ENCODE data around the gene BDKRB2.

BDKRB2 gene

GRCh38 chr14:96176275-96176674, 28.4 kb upstream of the BDKRB2 start:
- in situ Hi-C loops (cut with MboI; ENCODE audit: low sequenced_read_pairs): no loop called here

- in situ Hi-C loops (cut with MboI; ENCODE audit: low sequenced_read_pairs): no loop called here
These were observed 27.8 kb upstream of the BDKRB2 start for GRCh38 chr14:96176811-96177211.

- in situ Hi-C loops (cut with MboI; ENCODE audit: low sequenced_read_pairs): no loop called here
These were observed 26.8 kb upstream of the BDKRB2 start for GRCh38 chr14:96177766-96178375.

- in situ Hi-C loops (cut with MboI; ENCODE audit: low sequenced_read_pairs): no loop called here
These were observed 25.9 kb upstream of the BDKRB2 start for GRCh38 chr14:96178461-96179321.

- in situ Hi-C loops (cut with MboI; ENCODE audit: low sequenced_read_pairs): no loop called here
These were observed 24.4 kb upstream of the BDKRB2 start for GRCh38 chr14:96180043-96180874.

- in situ Hi-C loops (cut with MboI; ENCODE audit: low sequenced_read_pairs): no loop called here
These were observed 23.2 kb upstream of the BDKRB2 start for GRCh38 chr14:96181186-96182056.

- in situ Hi-C loops (cut with MboI; ENCODE audit: low sequenced_read_pairs): no loop called here
These were observed 22.1 kb upstream of the BDKRB2 start for GRCh38 chr14:96182546-96182945.

GRCh38 chr14:96184737-96185136, 19.9 kb upstream of the BDKRB2 start:
- in situ Hi-C loops (cut with MboI; ENCODE audit: low sequenced_read_pairs): no loop called here

GRCh38 chr14:96187216-96188031, 17.2 kb upstream of the BDKRB2 start:
- in situ Hi-C loops (cut with MboI; ENCODE audit: low sequenced_read_pairs): no loop called here

GRCh38 chr14:96189281-96189711, 15.3 kb upstream of the BDKRB2 start:
- in situ Hi-C loops (cut with MboI; ENCODE audit: low sequenced_read_pairs): no loop called here

GRCh38 chr14:96191353-96191752, 13.3 kb upstream of the BDKRB2 start:
- in situ Hi-C loops (cut with MboI; ENCODE audit: low sequenced_read_pairs): no loop called here

- in situ Hi-C loops (cut with MboI; ENCODE audit: low sequenced_read_pairs): no loop called here
These were observed 12.7 kb upstream of the BDKRB2 start for GRCh38 chr14:96191841-96192462.

GRCh38 chr14:96192975-96193805, 11.4 kb upstream of the BDKRB2 start:
- in situ Hi-C loops (cut with MboI; ENCODE audit: low sequenced_read_pairs): no loop called here

GRCh38 chr14:96194262-96194656, 10.4 kb upstream of the BDKRB2 start:
- in situ Hi-C loops (cut with MboI; ENCODE audit: low sequenced_read_pairs): no loop called here

GRCh38 chr14:96194657-96195431, 9.8 kb upstream of the BDKRB2 start:
- in situ Hi-C loops (cut with MboI; ENCODE audit: low sequenced_read_pairs): no loop called here

GRCh38 chr14:96195441-96196081, 9.1 kb upstream of the BDKRB2 start:
- in situ Hi-C loops (cut with MboI; ENCODE audit: low sequenced_read_pairs): no loop called here

All from HL-60/S4 treated with phorbol 12-myristate 13-acetate at 8.2 ng/mL for 4 days and 3 days (cell line).